Glutamatergic neuron (in vitro differentiated cells): Measurements from ENCODE around the gene PHKB. TPM values are rescaled to one million over a fixed set of nuclear protein-coding genes. Genes with fewer than 3 reads are reported as not detected.

Source experiments
- DNase-seq: peaks from one replicate; pipeline ENCODE4 v3.0.0; 2022
- H3K27ac Mint-ChIP-seq: one replicate; pipeline ENCODE4 v1.8.0; 2020; ENCODE audit warnings: mild to moderate bottlenecking, mixed read lengths, inconsistent platforms; ENCODE audit not compliant: unreplicated experiment
- H3K27me3 Mint-ChIP-seq: one replicate; pipeline ENCODE4 v1.8.0; 2020; ENCODE audit warnings: mild to moderate bottlenecking, moderate library complexity, mixed read lengths, inconsistent platforms; ENCODE audit not compliant: unreplicated experiment
- H3K36me3 Mint-ChIP-seq: one replicate; pipeline ENCODE4 v1.8.0; 2020; ENCODE audit warnings: mild to moderate bottlenecking, mixed read lengths, inconsistent platforms; ENCODE audit not compliant: unreplicated experiment
- H3K4me1 Mint-ChIP-seq: one replicate; pipeline ENCODE4 v1.8.0; 2020; ENCODE audit warnings: mild to moderate bottlenecking, low read depth, mixed read lengths, inconsistent platforms; ENCODE audit not compliant: unreplicated experiment
- H3K4me3 Mint-ChIP-seq: one replicate; pipeline ENCODE4 v1.8.0; 2020; ENCODE audit warnings: mild to moderate bottlenecking, mixed read lengths, inconsistent platforms; ENCODE audit not compliant: unreplicated experiment
- H3K9me3 Mint-ChIP-seq: one replicate; pipeline ENCODE4 v1.8.0; 2020; ENCODE audit warnings: mild to moderate bottlenecking, moderate library complexity, mixed read lengths, inconsistent platforms; ENCODE audit not compliant: unreplicated experiment
- CTCF ChIP-seq: fragments of 200-600 bp; sonication (generic); IDR thresholded peaks from one replicate; pipeline ENCODE4 v1.5.0; 2021; ENCODE audit not compliant: partially characterized antibody, unreplicated experiment
- total RNA-seq: library from RNA; stranded (reverse); fragmentation: NEBNext Ultra II Directional; extraction: Animal tissue kit (Norgen Biotek cat#: 25700); gene quantifications from one replicate; pipeline ENCODE4 v1.2.1, GENCODE V29; 2021; ENCODE audit not compliant: unreplicated experiment

PHKB gene
- total RNA-seq, 1 donor from 2014 or later: 123 TPM

- Mint-ChIP-seq H3K27me3 (no peaks in the 10 kb centered on the region), H3K4me3 (no peak overlapping the region), H3K4me1 (peaks cover 10% of the 10 kb centered on the region), H3K36me3 (peaks cover 10% of the 10 kb centered on the region), H3K27ac (peak overlapping the region; percentile 15), H3K9me3 (peaks cover 2% of the 10 kb centered on the region)
- TF ChIP-seq CTCF: no peak
- no peak for DNase-seq
These were observed 166.0 kb downstream of the PHKB start for GRCh38 chr16:47627085-47627639.

- no peak for TF ChIP-seq CTCF
- Mint-ChIP-seq H3K27me3 (no peaks in the 10 kb centered on the region), H3K4me1 (peaks cover 7% of the 10 kb centered on the region), H3K27ac (no peak overlapping the region), H3K4me3 (no peak overlapping the region), H3K36me3 (peaks cover 10% of the 10 kb centered on the region), H3K9me3 (peaks cover 2% of the 10 kb centered on the region)
- no peak for DNase-seq
These were observed 166.6 kb downstream of the PHKB start for GRCh38 chr16:47627721-47628120.

GRCh38 chr16:47631131-47631530 is 170.0 kb downstream of the PHKB start:
- peaks cover 5% of the 10 kb centered on the region for H3K4me1 Mint-ChIP-seq
- H3K4me3 Mint-ChIP-seq: no peak overlapping the region
- TF ChIP-seq CTCF: no peak
- H3K27ac Mint-ChIP-seq: no peak overlapping the region
- H3K9me3 Mint-ChIP-seq: peaks cover 5% of the 10 kb centered on the region
- H3K27me3 Mint-ChIP-seq: no peaks in the 10 kb centered on the region
- no peak for DNase-seq
- peaks cover 19% of the 10 kb centered on the region for H3K36me3 Mint-ChIP-seq

GRCh38 chr16:47634126-47634525 is 173.0 kb downstream of the PHKB start:
- Mint-ChIP-seq H3K4me3 (no peak overlapping the region), H3K36me3 (peaks cover 24% of the 10 kb centered on the region), H3K4me1 (peaks cover 5% of the 10 kb centered on the region), H3K27ac (no peak overlapping the region), H3K27me3 (no peaks in the 10 kb centered on the region), H3K9me3 (peaks cover 5% of the 10 kb centered on the region)
- no peak for DNase-seq
- TF ChIP-seq CTCF: no peak

GRCh38 chr16:47634727-47635126 is 173.6 kb downstream of the PHKB start:
- H3K4me3 Mint-ChIP-seq: no peak overlapping the region
- H3K27ac Mint-ChIP-seq: no peak overlapping the region
- no peaks in the 10 kb centered on the region for H3K27me3 Mint-ChIP-seq

More at GRCh38 chr16:47634727-47635126, 173.6 kb downstream of the PHKB start:
- Mint-ChIP-seq H3K4me1 (peaks cover 5% of the 10 kb centered on the region), H3K36me3 (peaks cover 24% of the 10 kb centered on the region), H3K9me3 (peaks cover 5% of the 10 kb centered on the region)
- DNase-seq: no peak
- TF ChIP-seq CTCF: no peak
